ENCODE results near the gene INTS15. TPM values are rescaled to one million over a fixed set of nuclear protein-coding genes. Genes with fewer than 3 reads are reported as not detected.

Gene INTS15
- total RNA-seq, 2 experiments from 2014 or later, result 40.4 to 48.3 TPM

- H3K4me3 Mint-ChIP-seq, result no peak overlapping the region
- DNase-seq, result no peak
- ChIA-PET POLR2A (no interaction called here), CTCF (no interaction called here)
- no peak overlapping the region for H3K27ac Mint-ChIP-seq
- H3K36me3 Mint-ChIP-seq (ENCODE audit: low read depth), result peaks cover 73% of the 10 kb centered on the region
- H3K4me1 Mint-ChIP-seq, result peaks cover 23% of the 10 kb centered on the region
- H3K9me3 Mint-ChIP-seq, result no peaks in the 10 kb centered on the region
- H3K27me3 Mint-ChIP-seq, result no peaks in the 10 kb centered on the region
Measured at GRCh38 chr7:6642861-6643640, 53.2 kb downstream of the INTS15 start.

- no peak for DNase-seq
- ChIA-PET CTCF (no interaction called here), POLR2A (no interaction called here)
- Mint-ChIP-seq H3K27ac (no peak overlapping the region), H3K4me3 (no peak overlapping the region), H3K36me3 (ENCODE audit: low read depth) (peaks cover 73% of the 10 kb centered on the region), H3K4me1 (peaks cover 13% of the 10 kb centered on the region), H3K9me3 (no peaks in the 10 kb centered on the region), H3K27me3 (no peaks in the 10 kb centered on the region)
Measured at GRCh38 chr7:6643915-6644625, 54.2 kb downstream of the INTS15 start.

- POLR2A ChIA-PET, result no interaction called here
- Mint-ChIP-seq H3K9me3 (no peaks in the 10 kb centered on the region), H3K27ac (no peak overlapping the region), H3K36me3 (ENCODE audit: low read depth) (peaks cover 69% of the 10 kb centered on the region), H3K4me1 (peaks cover 7% of the 10 kb centered on the region), H3K4me3 (no peak overlapping the region), H3K27me3 (no peaks in the 10 kb centered on the region)
- CTCF ChIA-PET, result no interaction called here
- DNase-seq, result no peak
Measured at GRCh38 chr7:6644728-6645127, 54.9 kb downstream of the INTS15 start.

- Mint-ChIP-seq H3K4me1 (peaks cover 2% of the 10 kb centered on the region), H3K27ac (no peak overlapping the region), H3K4me3 (no peak overlapping the region), H3K9me3 (peaks cover 9% of the 10 kb centered on the region), H3K27me3 (no peaks in the 10 kb centered on the region), H3K36me3 (ENCODE audit: low read depth) (peaks cover 72% of the 10 kb centered on the region)
- ChIA-PET POLR2A (no interaction called here), CTCF (interaction anchor here (0.6 kb wide), 1 partner anchor 29 kb away, joined by 3 read pairs; no protein-coding TSS in a partner anchor)
- DNase-seq, result no peak
Measured at GRCh38 chr7:6646465-6646864, 56.6 kb downstream of the INTS15 start.

- H3K27me3 Mint-ChIP-seq, result no peaks in the 10 kb centered on the region
- ChIA-PET POLR2A (no interaction called here), CTCF (no interaction called here)
- no peak for DNase-seq
- peaks cover 71% of the 10 kb centered on the region for H3K36me3 Mint-ChIP-seq (ENCODE audit: low read depth)
- no peak overlapping the region for H3K27ac Mint-ChIP-seq
- peaks cover 9% of the 10 kb centered on the region for H3K9me3 Mint-ChIP-seq
- no peaks in the 10 kb centered on the region for H3K4me1 Mint-ChIP-seq
- H3K4me3 Mint-ChIP-seq, result no peak overlapping the region
Measured at GRCh38 chr7:6647080-6647479, 57.3 kb downstream of the INTS15 start.

GRCh38 chr7:6647541-6647940 is 57.7 kb downstream of the INTS15 start:
- Mint-ChIP-seq H3K36me3 (ENCODE audit: low read depth) (peaks cover 70% of the 10 kb centered on the region), H3K27me3 (no peaks in the 10 kb centered on the region), H3K4me3 (no peak overlapping the region), H3K27ac (no peak overlapping the region), H3K4me1 (no peaks in the 10 kb centered on the region), H3K9me3 (peaks cover 9% of the 10 kb centered on the region)
- ChIA-PET POLR2A (no interaction called here), CTCF (no interaction called here)
- no peak for DNase-seq

- POLR2A ChIA-PET, result no interaction called here
- H3K36me3 Mint-ChIP-seq (ENCODE audit: low read depth), result peaks cover 69% of the 10 kb centered on the region
- DNase-seq, result no peak
- H3K4me3 Mint-ChIP-seq, result no peak overlapping the region
- no peaks in the 10 kb centered on the region for H3K27me3 Mint-ChIP-seq
- H3K4me1 Mint-ChIP-seq, result no peaks in the 10 kb centered on the region
- peak overlapping the region; percentile 52 for H3K27ac Mint-ChIP-seq
- CTCF ChIA-PET, result interaction anchor here (1.0 kb wide), 1 partner anchor 16 kb away, joined by 3 read pairs; no protein-coding TSS in a partner anchor
- H3K9me3 Mint-ChIP-seq, result peaks cover 9% of the 10 kb centered on the region
Measured at GRCh38 chr7:6648066-6648814, 58.4 kb downstream of the INTS15 start.

- no peak overlapping the region for H3K27ac Mint-ChIP-seq
- H3K4me1 Mint-ChIP-seq, result no peaks in the 10 kb centered on the region
- POLR2A ChIA-PET, result no interaction called here
- CTCF ChIA-PET, result interaction anchor here (1.0 kb wide), 1 partner anchor 17 kb away, joined by 3 read pairs; no protein-coding TSS in a partner anchor
- peaks cover 9% of the 10 kb centered on the region for H3K9me3 Mint-ChIP-seq
- no peak for DNase-seq
- H3K36me3 Mint-ChIP-seq (ENCODE audit: low read depth), result peaks cover 63% of the 10 kb centered on the region
- H3K4me3 Mint-ChIP-seq, result no peak overlapping the region
- H3K27me3 Mint-ChIP-seq, result no peaks in the 10 kb centered on the region
Measured at GRCh38 chr7:6648815-6649104, 58.9 kb downstream of the INTS15 start.

GRCh38 chr7:6649241-6649961 is 59.6 kb downstream of the INTS15 start:
- no peaks in the 10 kb centered on the region for H3K27me3 Mint-ChIP-seq
- ChIA-PET CTCF (interaction anchor here (0.8 to 1.7 kb wide), 3 partner anchors 10 to 17 kb away, joined by 3 read pairs; no protein-coding TSS in a partner anchor), POLR2A (no interaction called here)
- no peaks in the 10 kb centered on the region for H3K4me1 Mint-ChIP-seq
- no peak overlapping the region for H3K27ac Mint-ChIP-seq
- DNase-seq, result no peak
- peaks cover 9% of the 10 kb centered on the region for H3K9me3 Mint-ChIP-seq
- no peak overlapping the region for H3K4me3 Mint-ChIP-seq
- peaks cover 59% of the 10 kb centered on the region for H3K36me3 Mint-ChIP-seq (ENCODE audit: low read depth)

- no peak overlapping the region for H3K27ac Mint-ChIP-seq
- CTCF ChIA-PET, result interaction anchor here (1.7 kb wide), 1 partner anchor 11 kb away, joined by 3 read pairs; no protein-coding TSS in a partner anchor
Measured at GRCh38 chr7:6650086-6650485, 60.3 kb downstream of the INTS15 start.

GRCh38 chr7:6650521-6651011 is 60.7 kb downstream of the INTS15 start:
- Mint-ChIP-seq H3K27ac (no peak overlapping the region), H3K4me3 (no peak overlapping the region), H3K27me3 (no peaks in the 10 kb centered on the region), H3K4me1 (no peaks in the 10 kb centered on the region), H3K36me3 (ENCODE audit: low read depth) (peaks cover 63% of the 10 kb centered on the region), H3K9me3 (peaks cover 12% of the 10 kb centered on the region)
- ChIA-PET POLR2A (no interaction called here), CTCF (interaction anchor here (1.1 to 1.7 kb wide), 2 partner anchors 10 to 11 kb away, joined by 3 read pairs; no protein-coding TSS in a partner anchor)
- DNase-seq, result no peak

More at GRCh38 chr7:6650086-6650485, 60.3 kb downstream of the INTS15 start:
- peaks cover 61% of the 10 kb centered on the region for H3K36me3 Mint-ChIP-seq (ENCODE audit: low read depth)
- DNase-seq, result no peak
- no peaks in the 10 kb centered on the region for H3K4me1 Mint-ChIP-seq
- no peaks in the 10 kb centered on the region for H3K27me3 Mint-ChIP-seq
- H3K9me3 Mint-ChIP-seq, result peaks cover 12% of the 10 kb centered on the region
- H3K4me3 Mint-ChIP-seq, result no peak overlapping the region
- POLR2A ChIA-PET, result no interaction called here

- no peaks in the 10 kb centered on the region for H3K4me1 Mint-ChIP-seq
Measured at GRCh38 chr7:6651851-6652445, 62.1 kb downstream of the INTS15 start.

More at GRCh38 chr7:6651851-6652445, 62.1 kb downstream of the INTS15 start:
- ChIA-PET CTCF (interaction anchor here (0.5 to 1.1 kb wide), 2 partner anchors 8 to 29 kb away, joined by 3 read pairs; no protein-coding TSS in a partner anchor), POLR2A (no interaction called here)
- H3K36me3 Mint-ChIP-seq (ENCODE audit: low read depth), result peaks cover 52% of the 10 kb centered on the region
- DNase-seq, result no peak
- H3K4me3 Mint-ChIP-seq, result no peak overlapping the region
- H3K9me3 Mint-ChIP-seq, result peaks cover 12% of the 10 kb centered on the region
- H3K27ac Mint-ChIP-seq, result no peak overlapping the region
- H3K27me3 Mint-ChIP-seq, result no peaks in the 10 kb centered on the region
